KBM-7 (cell line): ENCODE data around the gene EPHB1.
"Not testable (repeated sequence)": the region's sequence is repeated elsewhere in the genome, so short reads cannot be mapped to it uniquely, and the experiment has no call there.

Experiments used
- DNase-seq: peaks from one replicate; pipeline ENCODE4 v3.0.0-alpha.2; 2015
- in situ Hi-C: fragments of 300-500 bp; cut with MboI; formaldehyde crosslinking; loops from 2 replicates; pipeline ENCODE4 v1.14.3; 2020; ENCODE audit warnings: low sequenced_read_pairs, low pct_unique_long_range_greater_than_20kb, mixed read lengths

Gene EPHB1

GRCh38 chr3:135229018-135229495, 434.0 kb downstream of the EPHB1 start:
- in situ Hi-C loops: no loop called here
- no peak for DNase-seq

GRCh38 chr3:135231737-135232136, 436.7 kb downstream of the EPHB1 start:
- DNase-seq: no peak
- in situ Hi-C loops: no loop called here

- no peak for DNase-seq
- in situ Hi-C loops: no loop called here
Observed at GRCh38 chr3:135232226-135232625, 437.2 kb downstream of the EPHB1 start.

- DNase-seq, in situ Hi-C loops: not testable (repeated sequence)
Observed at GRCh38 chr3:135233476-135233875, 438.4 kb downstream of the EPHB1 start.

GRCh38 chr3:135235541-135235940, 440.5 kb downstream of the EPHB1 start:
- no peak for DNase-seq
- in situ Hi-C loops: no loop called here

GRCh38 chr3:135237371-135238143, 442.5 kb downstream of the EPHB1 start:
- DNase-seq: no peak

GRCh38 chr3:135238236-135238830, 443.3 kb downstream of the EPHB1 start:
- no peak for DNase-seq
- in situ Hi-C loops: no loop called here

More at GRCh38 chr3:135237371-135238143, 442.5 kb downstream of the EPHB1 start:
- in situ Hi-C loops: no loop called here

- in situ Hi-C loops: no loop called here
- no peak for DNase-seq
Observed at GRCh38 chr3:135238871-135239614, 444.0 kb downstream of the EPHB1 start.

- in situ Hi-C loops: no loop called here
- no peak for DNase-seq
Observed at GRCh38 chr3:135239615-135239884, 444.5 kb downstream of the EPHB1 start.

- in situ Hi-C loops: no loop called here
- no peak for DNase-seq
Observed at GRCh38 chr3:135240426-135240825, 445.4 kb downstream of the EPHB1 start.

- in situ Hi-C loops: no loop called here
- DNase-seq: no peak
Observed at GRCh38 chr3:135242285-135242684, 447.2 kb downstream of the EPHB1 start.

GRCh38 chr3:135243616-135244015, 448.6 kb downstream of the EPHB1 start:
- DNase-seq: no peak
- in situ Hi-C loops: no loop called here

- in situ Hi-C loops: no loop called here
- DNase-seq: no peak
Observed at GRCh38 chr3:135246027-135246426, 451.0 kb downstream of the EPHB1 start.

- in situ Hi-C loops: no loop called here
- DNase-seq: no peak
Observed at GRCh38 chr3:135248213-135248612, 453.2 kb downstream of the EPHB1 start.

GRCh38 chr3:135249186-135249585, 454.1 kb downstream of the EPHB1 start:
- no peak for DNase-seq
- in situ Hi-C loops: no loop called here

- in situ Hi-C loops: no loop called here
- no peak for DNase-seq
Observed at GRCh38 chr3:135258916-135259315, 463.9 kb downstream of the EPHB1 start.

- in situ Hi-C loops: no loop called here
- no peak for DNase-seq
Observed at GRCh38 chr3:135260025-135260424, 465.0 kb downstream of the EPHB1 start.

GRCh38 chr3:135261214-135261775, 466.2 kb downstream of the EPHB1 start:
- DNase-seq: no peak
- in situ Hi-C loops: no loop called here

GRCh38 chr3:135261916-135262315, 466.9 kb downstream of the EPHB1 start:
- in situ Hi-C loops: no loop called here
- DNase-seq: no peak

- DNase-seq: no peak
Observed at GRCh38 chr3:135262441-135262840, 467.4 kb downstream of the EPHB1 start.

More at GRCh38 chr3:135262441-135262840, 467.4 kb downstream of the EPHB1 start:
- in situ Hi-C loops: no loop called here
